Activated naive CD4-positive, alpha-beta T cell treated with anti-CD3 and anti-CD28 coated beads for 36 hours (primary cell): ENCODE measurements around the gene ARHGAP18. TPM values are rescaled to one million over a fixed set of nuclear protein-coding genes. Genes with fewer than 3 reads are reported as not detected.

Source experiments
- CTCF ChIA-PET: fragments of 350-600 bp; sonication (Branson Sonifier 250); formaldehyde crosslinking; loops from one replicate; lab custom pipeline; 2021; ENCODE audit warnings: antibody characterized with exemption; lab: Charles Lee
- DNase-seq: peaks from one replicate; pipeline ENCODE4 v3.0.0-alpha.2; 2020
- H3K27ac Mint-ChIP-seq: one replicate; pipeline ENCODE4 v1.8.0; 2021; ENCODE audit warnings: mild to moderate bottlenecking, mixed read lengths
- H3K27me3 Mint-ChIP-seq: one replicate; pipeline ENCODE4 v1.8.0; 2021; ENCODE audit warnings: low read depth, mixed read lengths
- H3K36me3 Mint-ChIP-seq: one replicate; pipeline ENCODE4 v1.8.0; 2021; ENCODE audit warnings: low read depth, mixed read lengths
- H3K4me1 Mint-ChIP-seq: one replicate; pipeline ENCODE4 v1.8.0; 2021; ENCODE audit warnings: low read depth, mixed read lengths
- H3K4me3 Mint-ChIP-seq: one replicate; pipeline ENCODE4 v1.8.0; 2021; ENCODE audit warnings: mild to moderate bottlenecking, moderate library complexity, mixed read lengths
- H3K9me3 Mint-ChIP-seq: one replicate; pipeline ENCODE4 v1.8.0; 2021; ENCODE audit warnings: mixed read lengths
- intact Hi-C: fragments of 100-400 bp; cut with micrococcal nuclease; formaldehyde crosslinking; loops from one replicate; pipeline ENCODE4 v1.15.1; 2023
- total RNA-seq, 2 experiments: library from RNA; stranded (reverse); gene quantifications; one replicate each; pipeline ENCODE4 v1.2.3, GENCODE V29; 2021

ARHGAP18 gene
- total RNA-seq, 2 experiments from 2014 or later: 3.2 to 3.7 TPM

GRCh38 chr6:129744880-129745237 is 34.9 kb upstream of the ARHGAP18 start:
- no peak for DNase-seq
- Mint-ChIP-seq H3K4me1 (peaks cover 55% of the 10 kb centered on the region), H3K27ac (peak overlapping the region; percentile 37), H3K4me3 (no peak overlapping the region), H3K9me3 (no peaks in the 10 kb centered on the region), H3K36me3 (no peaks in the 10 kb centered on the region), H3K27me3 (no peaks in the 10 kb centered on the region)
- CTCF ChIA-PET: interaction anchor here (0.6 to 1.2 kb wide), 5 partner anchors 16 to 166 kb away, joined by 3 to 4 read pairs (median 3); no protein-coding TSS in a partner anchor
- intact Hi-C loops: loop anchor here (1.0 to 10.0 kb wide), 4 partner anchors 9 to 1840 kb away; partner anchors contain the start of gene THEMIS

- no peak for DNase-seq
- peaks cover 50% of the 10 kb centered on the region for H3K4me1 Mint-ChIP-seq
- H3K27ac Mint-ChIP-seq: peak overlapping the region; percentile 37
- H3K4me3 Mint-ChIP-seq: no peak overlapping the region
- no peaks in the 10 kb centered on the region for H3K36me3 Mint-ChIP-seq
- CTCF ChIA-PET: interaction anchor here (0.6 to 1.2 kb wide), 5 partner anchors 17 to 166 kb away, joined by 3 to 4 read pairs (median 3); no protein-coding TSS in a partner anchor
- H3K27me3 Mint-ChIP-seq: no peaks in the 10 kb centered on the region
- H3K9me3 Mint-ChIP-seq: no peaks in the 10 kb centered on the region
- intact Hi-C loops: loop anchor here (1.0 to 10.0 kb wide), 2 partner anchors 8 to 1840 kb away; partner anchors contain the start of gene THEMIS
Observed at GRCh38 chr6:129744201-129744879, 34.4 kb upstream of the ARHGAP18 start.

- no peak for DNase-seq
- Mint-ChIP-seq H3K4me1 (peaks cover 27% of the 10 kb centered on the region), H3K36me3 (no peaks in the 10 kb centered on the region), H3K9me3 (no peaks in the 10 kb centered on the region), H3K27ac (no peak overlapping the region), H3K27me3 (no peaks in the 10 kb centered on the region), H3K4me3 (no peak overlapping the region)
- intact Hi-C loops: loop anchor here (10.0 kb wide), 1 partner anchor 1835 kb away; the partner anchor contains the start of gene THEMIS
- CTCF ChIA-PET: interaction anchor here (0.6 to 1.3 kb wide), 3 partner anchors 10 to 29 kb away, joined by 3 read pairs; no protein-coding TSS in a partner anchor
Observed at GRCh38 chr6:129740013-129740412, 30.0 kb upstream of the ARHGAP18 start.

GRCh38 chr6:129736105-129736504 is 26.1 kb upstream of the ARHGAP18 start:
- Mint-ChIP-seq H3K9me3 (no peaks in the 10 kb centered on the region), H3K27me3 (no peaks in the 10 kb centered on the region), H3K36me3 (no peaks in the 10 kb centered on the region), H3K27ac (no peak overlapping the region), H3K4me3 (no peak overlapping the region), H3K4me1 (peaks cover 5% of the 10 kb centered on the region)
- intact Hi-C loops: loop anchor here (1.0 kb wide), 1 partner anchor 8 kb away; no protein-coding TSS in a partner anchor
- DNase-seq: no peak
- CTCF ChIA-PET: interaction anchor here (0.9 to 1.7 kb wide), 4 partner anchors 8 to 285 kb away, joined by 3 to 9 read pairs (median 4); no protein-coding TSS in a partner anchor

GRCh38 chr6:129733290-129733689 is 23.3 kb upstream of the ARHGAP18 start:
- H3K4me3 Mint-ChIP-seq: no peak overlapping the region
- no peaks in the 10 kb centered on the region for H3K27me3 Mint-ChIP-seq
- DNase-seq: peak; percentile 17
- intact Hi-C loops: no loop called here
- H3K9me3 Mint-ChIP-seq: no peaks in the 10 kb centered on the region
- CTCF ChIA-PET: interaction anchor here (0.9 to 10.8 kb wide), 3 partner anchors 9 to 133 kb away, joined by 4 to 160 read pairs (median 6); no protein-coding TSS in a partner anchor
- H3K4me1 Mint-ChIP-seq: peaks cover 8% of the 10 kb centered on the region
- no peaks in the 10 kb centered on the region for H3K36me3 Mint-ChIP-seq
- H3K27ac Mint-ChIP-seq: no peak overlapping the region

GRCh38 chr6:129732542-129732941 is 22.6 kb upstream of the ARHGAP18 start:
- Mint-ChIP-seq H3K4me3 (no peak overlapping the region), H3K4me1 (peaks cover 8% of the 10 kb centered on the region), H3K27ac (no peak overlapping the region), H3K36me3 (no peaks in the 10 kb centered on the region), H3K9me3 (no peaks in the 10 kb centered on the region), H3K27me3 (no peaks in the 10 kb centered on the region)
- intact Hi-C loops: no loop called here
- CTCF ChIA-PET: interaction anchor here (0.7 to 10.8 kb wide), 5 partner anchors 9 to 235 kb away, joined by 3 to 160 read pairs (median 6); no protein-coding TSS in a partner anchor
- no peak for DNase-seq

- Mint-ChIP-seq H3K27me3 (no peaks in the 10 kb centered on the region), H3K9me3 (no peaks in the 10 kb centered on the region), H3K4me3 (no peak overlapping the region), H3K36me3 (no peaks in the 10 kb centered on the region), H3K27ac (no peak overlapping the region), H3K4me1 (peaks cover 8% of the 10 kb centered on the region)
- intact Hi-C loops: no loop called here
- CTCF ChIA-PET: interaction anchor here (1.1 to 10.8 kb wide), 6 partner anchors 11 to 234 kb away, joined by 3 to 160 read pairs (median 9); no protein-coding TSS in a partner anchor
- DNase-seq: no peak
Observed at GRCh38 chr6:129732034-129732433, 22.1 kb upstream of the ARHGAP18 start.

GRCh38 chr6:129731428-129731827 is 21.5 kb upstream of the ARHGAP18 start:
- Mint-ChIP-seq H3K9me3 (no peaks in the 10 kb centered on the region), H3K4me1 (peaks cover 8% of the 10 kb centered on the region), H3K36me3 (no peaks in the 10 kb centered on the region), H3K27ac (no peak overlapping the region), H3K4me3 (no peak overlapping the region), H3K27me3 (no peaks in the 10 kb centered on the region)
- intact Hi-C loops: no loop called here
- no peak for DNase-seq
- CTCF ChIA-PET: interaction anchor here (0.6 to 10.8 kb wide), 16 partner anchors 12 to 234 kb away, joined by 3 to 160 read pairs (median 4); no protein-coding TSS in a partner anchor

- no peak overlapping the region for H3K27ac Mint-ChIP-seq
- H3K36me3 Mint-ChIP-seq: no peaks in the 10 kb centered on the region
- peak; percentile 47 for DNase-seq
- no peaks in the 10 kb centered on the region for H3K9me3 Mint-ChIP-seq
- peaks cover 10% of the 10 kb centered on the region for H3K4me1 Mint-ChIP-seq
- no peak overlapping the region for H3K4me3 Mint-ChIP-seq
- intact Hi-C loops: loop anchor here (1.0 kb wide), 6 partner anchors 21 to 291 kb away; no protein-coding TSS in a partner anchor
- CTCF ChIA-PET: interaction anchor here (0.6 to 10.8 kb wide), 21 partner anchors 13 to 233 kb away, joined by 3 to 160 read pairs (median 5); no protein-coding TSS in a partner anchor
- H3K27me3 Mint-ChIP-seq: no peaks in the 10 kb centered on the region
Observed at GRCh38 chr6:129730477-129731165, 20.6 kb upstream of the ARHGAP18 start.

- no peaks in the 10 kb centered on the region for H3K27me3 Mint-ChIP-seq
- no peak overlapping the region for H3K4me3 Mint-ChIP-seq
- no peaks in the 10 kb centered on the region for H3K36me3 Mint-ChIP-seq
- H3K9me3 Mint-ChIP-seq: no peaks in the 10 kb centered on the region
- DNase-seq: no peak
- CTCF ChIA-PET: interaction anchor here (0.7 to 10.8 kb wide), 4 partner anchors 17 to 328 kb away, joined by 4 to 160 read pairs (median 4); partner anchors contain the start of gene ARHGAP18
- intact Hi-C loops: no loop called here
- peaks cover 5% of the 10 kb centered on the region for H3K4me1 Mint-ChIP-seq
- no peak overlapping the region for H3K27ac Mint-ChIP-seq
Observed at GRCh38 chr6:129726650-129727049, 16.7 kb upstream of the ARHGAP18 start.

- no peak overlapping the region for H3K4me3 Mint-ChIP-seq
- intact Hi-C loops: no loop called here
- H3K36me3 Mint-ChIP-seq: no peaks in the 10 kb centered on the region
- H3K4me1 Mint-ChIP-seq: peaks cover 2% of the 10 kb centered on the region
- no peak overlapping the region for H3K27ac Mint-ChIP-seq
- no peaks in the 10 kb centered on the region for H3K9me3 Mint-ChIP-seq
- no peaks in the 10 kb centered on the region for H3K27me3 Mint-ChIP-seq
- DNase-seq: no peak
- CTCF ChIA-PET: interaction anchor here (0.8 to 10.8 kb wide), 3 partner anchors 54 to 150 kb away, joined by 3 to 160 read pairs (median 3); no protein-coding TSS in a partner anchor
Observed at GRCh38 chr6:129725341-129725740, 15.4 kb upstream of the ARHGAP18 start.

- Mint-ChIP-seq H3K9me3 (no peaks in the 10 kb centered on the region), H3K27ac (no peak overlapping the region), H3K4me3 (no peak overlapping the region), H3K4me1 (peaks cover 3% of the 10 kb centered on the region), H3K36me3 (no peaks in the 10 kb centered on the region), H3K27me3 (no peaks in the 10 kb centered on the region)
- no peak for DNase-seq
- CTCF ChIA-PET: interaction anchor here (0.6 to 1.6 kb wide), 7 partner anchors 11 to 471 kb away, joined by 3 to 5 read pairs (median 4); no protein-coding TSS in a partner anchor
- intact Hi-C loops: no loop called here
Observed at GRCh38 chr6:129719692-129720091, 9.7 kb upstream of the ARHGAP18 start.
